ENCODE results near the gene DCAKD.
A peak's percentile ranks its signal among the peaks of the same experiment; 100 is the strongest.
"Not testable (repeated sequence)": the region's sequence is repeated elsewhere in the genome, so short reads cannot be mapped to it uniquely, and the experiment has no call there.

The DCAKD gene

DNA sequence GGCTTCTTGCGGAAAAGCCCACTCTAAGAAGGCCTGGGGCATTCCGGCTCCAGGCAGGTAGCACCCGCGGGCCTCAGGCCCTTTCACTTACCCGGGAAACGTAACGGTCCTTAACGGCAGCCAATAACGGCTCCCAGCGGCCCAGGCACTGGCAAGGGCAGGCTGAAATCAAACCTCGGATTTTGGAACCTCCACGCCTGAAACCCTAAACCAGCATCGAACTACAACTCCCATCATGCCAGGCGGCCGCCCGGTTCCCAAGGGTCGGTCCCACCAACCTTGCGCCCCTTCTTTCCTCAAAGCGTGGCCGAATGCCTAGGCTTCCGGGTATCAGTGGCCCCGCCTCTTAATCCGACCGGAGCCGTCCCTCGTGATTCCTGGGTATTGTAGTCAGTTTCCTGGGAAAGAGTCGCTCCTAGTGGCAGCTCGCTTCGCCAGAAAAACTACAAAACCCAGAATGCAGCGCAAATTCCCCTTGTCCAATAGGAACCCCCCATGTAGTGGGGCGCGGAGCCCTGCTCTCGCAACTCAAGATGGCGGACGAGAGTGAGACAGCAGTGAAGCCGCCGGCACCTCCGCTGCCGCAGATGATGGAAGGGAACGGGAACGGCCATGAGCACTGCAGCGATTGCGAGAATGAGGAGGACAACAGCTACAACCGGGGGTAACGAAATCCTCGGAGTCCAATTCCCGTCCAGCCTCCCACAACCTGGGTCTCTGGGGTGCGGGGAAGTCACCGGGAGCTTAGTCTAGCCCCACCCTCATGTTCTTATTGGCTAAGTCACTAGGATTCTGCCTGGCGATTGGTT, 9.6 kb upstream of the DCAKD start, which contains the start of gene NMT1:
Gene NMT1 (plus strand): TSS at position 521 of the 809 bp plus-strand sequence. CDS start 13 bp downstream, at position 534.
- peak within 1 kb of the TSS; percentile 83 for H3K4me2 ChIP-seq (ENCODE audit: low read length)
- H3K27ac ChIP-seq, result peak within 1 kb of the TSS; percentile 92
- TF ChIP-seq, protein P1, sequence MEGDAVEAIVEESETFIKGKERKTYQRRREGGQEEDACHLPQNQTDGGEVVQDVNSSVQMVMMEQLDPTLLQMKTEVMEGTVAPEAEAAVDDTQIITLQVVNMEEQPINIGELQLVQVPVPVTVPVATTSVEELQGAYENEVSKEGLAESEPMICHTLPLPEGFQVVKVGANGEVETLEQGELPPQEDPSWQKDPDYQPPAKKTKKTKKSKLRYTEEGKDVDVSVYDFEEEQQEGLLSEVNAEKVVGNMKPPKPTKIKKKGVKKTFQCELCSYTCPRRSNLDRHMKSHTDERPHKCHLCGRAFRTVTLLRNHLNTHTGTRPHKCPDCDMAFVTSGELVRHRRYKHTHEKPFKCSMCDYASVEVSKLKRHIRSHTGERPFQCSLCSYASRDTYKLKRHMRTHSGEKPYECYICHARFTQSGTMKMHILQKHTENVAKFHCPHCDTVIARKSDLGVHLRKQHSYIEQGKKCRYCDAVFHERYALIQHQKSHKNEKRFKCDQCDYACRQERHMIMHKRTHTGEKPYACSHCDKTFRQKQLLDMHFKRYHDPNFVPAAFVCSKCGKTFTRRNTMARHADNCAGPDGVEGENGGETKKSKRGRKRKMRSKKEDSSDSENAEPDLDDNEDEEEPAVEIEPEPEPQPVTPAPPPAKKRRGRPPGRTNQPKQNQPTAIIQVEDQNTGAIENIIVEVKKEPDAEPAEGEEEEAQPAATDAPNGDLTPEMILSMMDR (IDR thresholded peaks at IDR 0.05), result no peak
- peak within 1 kb of the TSS; percentile 99 for H3K4me3 ChIP-seq (ENCODE audit: low read depth, low read length)
- H3K36me3 ChIP-seq (ENCODE audit: control insufficient read depth, insufficient read depth, low read length), result no peaks in the 10 kb centered on the region
- peak within 1 kb of the TSS; percentile 98 for H2AFZ ChIP-seq
- no peaks in the 10 kb centered on the region for H3K9me3 ChIP-seq (ENCODE audit: control insufficient read depth, low read length)
- no peaks in the 10 kb centered on the region for H3K27me3 ChIP-seq (ENCODE audit: control insufficient read depth, insufficient read depth, low read length)
- H3K79me2 ChIP-seq, result peaks cover 42% of the 10 kb centered on the region
- H3K4me1 ChIP-seq, result peaks cover 16% of the 10 kb centered on the region
- peak within 1 kb of the TSS; percentile 74 for H3K9ac ChIP-seq

DNA sequence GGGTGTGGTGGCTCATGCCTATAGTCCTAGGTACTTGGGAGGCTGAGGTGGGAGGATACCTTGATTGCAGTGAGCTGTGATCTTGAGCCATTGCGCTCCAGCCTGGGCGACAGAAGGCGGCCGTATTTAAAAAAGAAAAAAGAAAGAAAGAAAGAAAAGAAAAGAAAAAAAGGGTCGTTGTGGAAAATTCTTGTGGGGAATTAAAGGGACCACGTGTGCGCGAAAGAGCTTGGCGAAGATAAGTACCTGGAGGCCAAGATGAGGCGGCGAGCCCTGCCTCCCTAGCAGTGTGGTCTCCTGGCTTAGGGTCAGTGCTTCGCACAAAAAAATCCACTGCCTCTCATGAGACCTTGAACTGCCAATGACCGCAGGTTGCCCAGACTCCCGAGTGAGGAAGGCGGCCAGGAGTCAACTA, 9.0 kb upstream of the DCAKD start:
- H3K27me3 ChIP-seq (ENCODE audit: control insufficient read depth, insufficient read depth, low read length), result no peaks in the 10 kb centered on the region
- TF ChIP-seq, protein P1 (IDR thresholded peaks at IDR 0.05), result no peak
- H3K36me3 ChIP-seq (ENCODE audit: control insufficient read depth, insufficient read depth, low read length), result no peaks in the 10 kb centered on the region
- H3K79me2 ChIP-seq, result peaks cover 39% of the 10 kb centered on the region
- peak overlapping the region; percentile 2 for H3K9ac ChIP-seq
- H3K4me2 ChIP-seq (ENCODE audit: low read length), result peak overlapping the region; percentile 83
- H3K27ac ChIP-seq, result peak overlapping the region; percentile 92
- no peaks in the 10 kb centered on the region for H3K9me3 ChIP-seq (ENCODE audit: control insufficient read depth, low read length)
- H2AFZ ChIP-seq, result peak overlapping the region; percentile 98
- peak overlapping the region; percentile 99 for H3K4me3 ChIP-seq (ENCODE audit: low read depth, low read length)
- H3K4me1 ChIP-seq, result peaks cover 16% of the 10 kb centered on the region

DNA sequence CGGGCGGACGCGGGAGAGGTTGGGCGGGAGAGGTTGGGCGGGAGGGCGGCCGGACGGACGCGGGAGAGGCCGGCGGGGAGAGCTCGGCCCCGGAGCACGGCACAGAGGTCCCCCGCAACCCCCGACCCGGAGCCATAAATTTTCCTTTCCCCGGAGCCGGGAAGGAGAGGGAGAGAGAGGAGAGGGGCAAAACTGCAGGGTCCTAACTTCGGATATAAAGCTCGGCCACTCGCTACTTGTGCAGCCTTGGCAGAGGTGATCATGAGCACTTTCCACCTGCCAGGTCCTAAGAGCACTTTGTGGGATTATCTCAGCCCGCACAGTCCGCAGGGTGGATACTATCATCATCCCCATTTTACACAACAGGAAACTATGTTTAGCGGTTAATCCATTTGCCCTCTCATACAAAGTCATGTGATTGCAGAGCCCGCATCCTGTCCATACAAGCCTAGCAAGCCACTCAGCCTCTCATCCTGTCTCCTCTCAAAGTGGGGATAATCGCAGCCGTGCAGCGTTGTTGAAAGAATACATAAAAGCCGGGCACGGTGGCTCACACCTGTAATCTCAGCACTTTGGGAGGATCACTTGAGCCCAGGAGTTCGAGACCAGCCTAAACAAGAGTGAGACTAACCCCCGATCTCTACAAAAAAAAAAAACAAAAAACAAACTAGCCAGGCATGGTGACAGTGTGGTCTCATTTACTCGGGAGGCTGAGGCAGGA, 780 bp upstream of the DCAKD start:
- H3K27me3 ChIP-seq (ENCODE audit: control insufficient read depth, insufficient read depth, low read length), result no peaks in the 10 kb centered on the region
- TF ChIP-seq, protein P1 (IDR thresholded peaks at IDR 0.05), result no peak
- H3K27ac ChIP-seq, result peak overlapping the region; percentile 77
- H3K36me3 ChIP-seq (ENCODE audit: control insufficient read depth, insufficient read depth, low read length), result no peaks in the 10 kb centered on the region
- no peaks in the 10 kb centered on the region for H3K9me3 ChIP-seq (ENCODE audit: control insufficient read depth, low read length)
- H2AFZ ChIP-seq, result peak overlapping the region; percentile 87
- H3K4me3 ChIP-seq (ENCODE audit: low read depth, low read length), result peak overlapping the region; percentile 69
- H3K4me1 ChIP-seq, result peaks cover 6% of the 10 kb centered on the region
- H3K9ac ChIP-seq, result no peak overlapping the region
- H3K79me2 ChIP-seq, result peaks cover 9% of the 10 kb centered on the region
- H3K4me2 ChIP-seq (ENCODE audit: low read length), result peak overlapping the region; percentile 72

DNA sequence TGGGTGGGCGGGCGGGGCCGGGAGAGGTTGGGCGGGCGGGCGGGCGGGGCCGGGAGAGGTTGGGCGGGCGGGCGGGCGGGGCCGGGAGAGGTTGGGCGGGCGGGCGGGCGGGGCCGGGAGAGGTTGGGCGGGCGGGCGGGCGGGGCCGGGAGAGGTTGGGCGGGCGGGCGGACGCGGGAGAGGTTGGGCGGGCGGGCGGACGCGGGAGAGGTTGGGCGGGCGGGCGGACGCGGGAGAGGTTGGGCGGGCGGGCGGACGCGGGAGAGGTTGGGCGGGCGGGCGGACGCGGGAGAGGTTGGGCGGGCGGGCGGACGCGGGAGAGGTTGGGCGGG, 254 bp upstream of the DCAKD start:
- not testable (repeated sequence) for H3K9me3 ChIP-seq (ENCODE audit: control insufficient read depth, low read length); H3K4me3 ChIP-seq (ENCODE audit: low read depth, low read length); H3K36me3 ChIP-seq (ENCODE audit: control insufficient read depth, insufficient read depth, low read length); H3K27me3 ChIP-seq (ENCODE audit: control insufficient read depth, insufficient read depth, low read length); H3K9ac ChIP-seq; H3K4me1 ChIP-seq; H3K79me2 ChIP-seq; H2AFZ ChIP-seq; H3K4me2 ChIP-seq (ENCODE audit: low read length); H3K27ac ChIP-seq

DNA sequence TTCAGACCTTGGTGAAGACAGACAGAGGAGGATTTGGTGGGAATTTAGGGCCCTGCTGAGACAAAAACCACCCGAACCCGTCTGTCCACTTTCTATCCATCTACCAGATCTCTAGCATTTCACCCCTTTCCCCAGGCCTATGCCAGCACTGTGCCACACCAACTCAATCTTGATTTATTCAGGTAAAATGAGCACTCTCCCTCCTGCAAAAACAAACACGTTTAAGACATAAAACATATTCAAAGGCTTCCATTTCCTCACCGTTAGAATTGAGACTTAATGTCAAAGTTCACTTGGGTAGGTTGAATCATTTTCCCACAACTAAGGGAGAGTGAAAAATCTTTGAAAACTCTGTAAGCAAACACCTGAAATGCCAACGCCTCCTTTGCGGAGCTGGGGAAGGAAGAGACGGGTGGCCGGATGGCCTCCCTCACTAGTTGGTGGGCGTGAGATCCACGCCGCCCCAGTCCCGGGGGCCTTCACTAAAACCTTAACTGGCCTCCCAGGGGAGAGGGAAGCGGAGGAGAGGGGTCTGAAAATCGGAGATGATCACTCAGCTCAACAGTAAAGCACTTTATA, 862 bp downstream of the DCAKD start:
- H3K79me2 ChIP-seq, result peaks cover 15% of the 10 kb centered on the region
- H3K27me3 ChIP-seq (ENCODE audit: control insufficient read depth, insufficient read depth, low read length), result no peaks in the 10 kb centered on the region
- TF ChIP-seq, protein P1 (IDR thresholded peaks at IDR 0.05), result no peak
- H3K36me3 ChIP-seq (ENCODE audit: control insufficient read depth, insufficient read depth, low read length), result no peaks in the 10 kb centered on the region
- H3K27ac ChIP-seq, result peak overlapping the region; percentile 96
- no peaks in the 10 kb centered on the region for H3K9me3 ChIP-seq (ENCODE audit: control insufficient read depth, low read length)
- H3K4me1 ChIP-seq, result peaks cover 10% of the 10 kb centered on the region
- H3K4me3 ChIP-seq (ENCODE audit: low read depth, low read length), result peak overlapping the region; percentile 98
- H2AFZ ChIP-seq, result peak overlapping the region; percentile 89
- H3K4me2 ChIP-seq (ENCODE audit: low read length), result peak overlapping the region; percentile 100
- peak overlapping the region; percentile 71 for H3K9ac ChIP-seq
